A673 (cell line): ENCODE measurements around the gene VAV1. TPM values are rescaled to one million over a fixed set of nuclear protein-coding genes. Genes with fewer than 3 reads are reported as not detected.

Experiments
- BruUV-seq: library from RNA; stranded (reverse); fragments of 400-500 nt; replicated peaks from 2 replicates; lab custom pipeline; 2021; lab: Mats Ljungman, UMichigan
- CTCF ChIA-PET: fragments of 300-600 bp; sonication (Branson Sonifier 250); formaldehyde crosslinking; loops from one replicate; lab custom pipeline; 2022; ENCODE audit warnings: antibody characterized with exemption; lab: Charles Lee
- POLR2A ChIA-PET: fragments of 300-600 bp; sonication (Branson Sonifier 250); formaldehyde crosslinking; loops from one replicate; lab custom pipeline; 2022; ENCODE audit warnings: antibody characterized with exemption; ENCODE audit not compliant: low non-redundant PET; lab: Charles Lee
- DNase-seq: peaks from one replicate; pipeline ENCODE4 v3.0.0-alpha.2; 2015; ENCODE audit warnings: low spot score
- H3K27ac ChIP-seq: fragments of 200-600 bp; sonication (generic); 2 replicates; pipeline ENCODE4 v1.5.1; 2016; ENCODE audit warnings: mixed run types, low read depth, mild to moderate bottlenecking, mixed read lengths, antibody characterized with exemption, low read length; ENCODE audit not compliant: poor library complexity, severe bottlenecking
- H3K27me3 ChIP-seq: fragments of 200-600 bp; sonication (generic); replicated peaks from 2 replicates; pipeline ENCODE4 v1.6.1; 2017; ENCODE audit warnings: mixed run types, low read depth, mild to moderate bottlenecking, mixed read lengths, antibody characterized with exemption, low read length; ENCODE audit not compliant: insufficient read depth, poor library complexity
- H3K36me3 ChIP-seq: fragments of 200-600 bp; sonication (generic); 2 replicates; pipeline ENCODE4 v1.6.1; 2016; ENCODE audit warnings: mixed run types, mild to moderate bottlenecking, mixed read lengths, antibody characterized with exemption, low read length; ENCODE audit not compliant: insufficient read depth, poor library complexity, severe bottlenecking
- H3K4me1 ChIP-seq: fragments of 200-600 bp; sonication (generic); 2 replicates; pipeline ENCODE4 v1.6.1; 2017; ENCODE audit warnings: mixed run types, mild to moderate bottlenecking, mixed read lengths, antibody characterized with exemption, low read length; ENCODE audit not compliant: insufficient read depth, poor library complexity, severe bottlenecking
- H3K4me3 ChIP-seq: fragments of 200-600 bp; sonication (generic); 2 replicates; pipeline ENCODE4 v1.5.1; 2016; ENCODE audit warnings: low read depth, mixed run types, mild to moderate bottlenecking, mixed read lengths, low read length; ENCODE audit not compliant: poor library complexity, severe bottlenecking
- H3K9me3 ChIP-seq: fragments of 200-600 bp; sonication (generic); 2 replicates; pipeline ENCODE4 v1.6.1; 2016; ENCODE audit warnings: mixed run types, low read depth, mild to moderate bottlenecking, mixed read lengths, antibody characterized with exemption, low read length; ENCODE audit not compliant: poor library complexity, severe bottlenecking
- CTCF ChIP-seq: fragments of 300-800, 200-600 bp; sonication (generic); conservative IDR thresholded peaks from 2 replicates; pipeline ENCODE4 v1.5.1; 2017; ENCODE audit warnings: low read depth, mild to moderate bottlenecking, antibody characterized with exemption, low read length, moderate library complexity, mixed read lengths
- EZH2 ChIP-seq: fragments of 200-600 bp; sonication (generic); IDR thresholded peaks from 2 replicates; pipeline ENCODE4 v1.6.1; 2017; ENCODE audit warnings: borderline replicate concordance, low read depth, mild to moderate bottlenecking, mixed read lengths, antibody characterized with exemption, low read length; ENCODE audit not compliant: poor library complexity, severe bottlenecking
- intact Hi-C: fragments of 100-400 bp; cut with micrococcal nuclease; formaldehyde crosslinking; loops from one replicate; pipeline ENCODE4 v1.10.0; 2022; ENCODE audit not compliant: unreplicated experiment
- total RNA-seq: library from RNA; stranded (reverse); gene quantifications from 2 replicates; pipeline ENCODE4 v1.2.3, GENCODE V29; 2021

VAV1 gene
- total RNA-seq, 1 experiment from 2014 or later: 51.6 TPM

DNA sequence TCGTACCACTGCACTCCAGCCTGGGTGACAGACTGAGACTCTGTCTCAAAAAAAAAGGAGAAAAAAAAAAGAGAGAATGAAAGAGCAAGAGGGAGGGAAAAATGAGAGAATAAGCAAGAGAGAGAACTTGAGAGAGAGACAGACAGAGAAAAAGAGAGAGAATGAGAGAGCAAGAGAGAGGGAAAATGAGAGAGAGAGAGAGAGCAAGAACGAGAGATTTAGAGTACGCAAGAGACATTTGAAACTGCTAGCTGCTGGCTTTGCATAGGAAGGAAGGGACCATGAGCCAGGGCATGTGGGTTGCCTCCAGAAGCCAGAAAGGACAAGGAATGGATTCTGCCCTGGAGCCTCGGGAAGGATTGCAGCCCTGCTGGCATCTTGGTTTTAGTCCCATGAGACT is 105.3 kb downstream of the VAV1 start:
- no peaks in the 10 kb centered on the region for H3K27me3 ChIP-seq
- no peaks in the 10 kb centered on the region for H3K9me3 ChIP-seq
- BruUV-seq: no TSS peak

GRCh38 chr19:6886277-6886897 is 113.9 kb downstream of the VAV1 start:
- DNase-seq: no peak
- H3K4me3 ChIP-seq: no peak overlapping the region
- TF ChIP-seq EZH2 (no peak), CTCF (no peak)
- no peaks in the 10 kb centered on the region for H3K4me1 ChIP-seq
- H3K27ac ChIP-seq: no peak overlapping the region
- ChIA-PET POLR2A (no interaction called here), CTCF (no interaction called here)
- no peaks in the 10 kb centered on the region for H3K36me3 ChIP-seq
- no peaks in the 10 kb centered on the region for H3K9me3 ChIP-seq
- H3K27me3 ChIP-seq: no peaks in the 10 kb centered on the region
- intact Hi-C loops: no loop called here
- BruUV-seq: no TSS peak

More for the DNA sequence above, 105.3 kb downstream of the VAV1 start:
- no peaks in the 10 kb centered on the region for H3K36me3 ChIP-seq
- no peaks in the 10 kb centered on the region for H3K4me1 ChIP-seq
- POLR2A ChIA-PET: interaction anchor here (0.8 kb wide), 1 partner anchor 225 kb away, joined by 13 read pairs; no protein-coding TSS in a partner anchor
- CTCF ChIA-PET: no interaction called here
- no peak for DNase-seq
- no peak overlapping the region for H3K27ac ChIP-seq
- H3K4me3 ChIP-seq: no peak overlapping the region
- intact Hi-C loops: no loop called here
- no peak for TF ChIP-seq CTCF
- TF ChIP-seq EZH2: no peak

DNA sequence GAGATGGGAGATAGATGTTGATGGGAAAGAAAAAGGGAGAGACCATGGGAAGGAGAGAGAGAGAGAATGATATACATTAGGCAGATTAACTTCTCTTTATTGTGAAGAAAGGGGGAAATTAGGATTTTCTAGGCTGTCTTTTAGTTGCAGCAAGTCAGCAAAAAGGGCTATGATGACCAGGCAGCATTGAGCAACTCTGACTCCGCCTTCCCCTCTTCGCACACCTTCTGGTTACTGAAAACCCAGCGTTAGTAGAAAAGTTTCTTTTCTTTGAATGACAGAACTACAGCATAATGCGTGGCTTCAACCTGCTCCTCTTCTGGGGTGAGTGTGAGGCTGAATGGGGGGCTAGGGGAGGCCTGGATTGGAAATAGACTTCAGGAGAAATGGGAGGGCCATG is 114.8 kb downstream of the VAV1 start, which contains the start of gene ADGRE1:
ADGRE1 (plus strand) TSS at position 264 of the 400 bp plus-strand sequence; CDS start at position 294, 30 bp downstream.
- intact Hi-C loops: no loop called here
- H3K4me3 ChIP-seq: no peak within 1 kb of the TSS
- no peaks in the 10 kb centered on the region for H3K27me3 ChIP-seq
- TF ChIP-seq CTCF: no peak
- TF ChIP-seq EZH2: no peak
- ChIA-PET POLR2A (no interaction called here), CTCF (no interaction called here)
- no peaks in the 10 kb centered on the region for H3K4me1 ChIP-seq
- no peaks in the 10 kb centered on the region for H3K36me3 ChIP-seq
- H3K9me3 ChIP-seq: no peaks in the 10 kb centered on the region
- no peak within 1 kb of the TSS for H3K27ac ChIP-seq
- DNase-seq: no peak
- BruUV-seq: no TSS peak
